Endothelial cell of umbilical vein (primary cell): Measurements from ENCODE around the gene PLEKHH3. TPM values are rescaled to one million over a fixed set of nuclear protein-coding genes. Genes with fewer than 3 reads are reported as not detected.

Source experiments
- BruUV-seq: library from RNA; stranded (reverse); fragments of 400-500 nt; replicated peaks from 2 replicates; lab custom pipeline; 2021; lab: Mats Ljungman, UMichigan
- CTCF ChIA-PET: fragments of 300-600, 350-600 bp; sonication (Branson Sonifier 250); formaldehyde crosslinking; loops from one replicate; lab custom pipeline; 2021; ENCODE audit warnings: antibody characterized with exemption, inconsistent platforms; lab: Charles Lee
- POLR2A ChIA-PET: fragments of 300-600, 350-600 bp; sonication (Branson Sonifier 250); formaldehyde crosslinking; loops from one replicate; lab custom pipeline; 2021; ENCODE audit warnings: antibody characterized with exemption, inconsistent platforms; lab: Charles Lee
- DNase-seq: peaks from one replicate; pipeline ENCODE4 v3.0.0-alpha.2; 2011; ENCODE audit warnings: low read depth, low spot score
- FAIRE-seq: peaks from 2 replicates; lab custom pipeline; 2011; peaks lifted over from hg19 to GRCh38; lab: Jason Lieb, UNC
- H2AFZ ChIP-seq: 2 replicates; pipeline ENCODE4 v1.6.0; 2012; ENCODE audit warnings: low read depth, low read length, control low read depth, inconsistent platforms
- H3K27ac ChIP-seq: 2 replicates; pipeline ENCODE4 v1.5.1; 2011; ENCODE audit warnings: low read depth, mild to moderate bottlenecking, control low read depth, low read length, moderate library complexity; ENCODE audit not compliant: insufficient read depth
- H3K27me3 ChIP-seq, 2 experiments: 2 replicates each; pipeline versions ENCODE4 v1.6.0 to v1.6.1; 2011; ENCODE audit warnings: low read length in 2 of 2, mixed read lengths in 1 of 2; ENCODE audit not compliant: control insufficient read depth in 2 of 2, insufficient read depth in 2 of 2
- H3K36me3 ChIP-seq, 2 experiments: 2 replicates in 1 of 2; 3 replicates in 1 of 2; pipeline ENCODE4 v1.5.1; 2011; ENCODE audit warnings: low read length in 2 of 2, mild to moderate bottlenecking in 1 of 2, moderate library complexity in 1 of 2; ENCODE audit not compliant: control insufficient read depth in 2 of 2, insufficient read depth in 2 of 2; ENCODE audit errors: extremely low read depth in 1 of 2
- H3K4me1 ChIP-seq: 3 replicates; pipeline ENCODE4 v1.5.1; 2011; ENCODE audit warnings: mild to moderate bottlenecking, low read length; ENCODE audit not compliant: control insufficient read depth, insufficient read depth; ENCODE audit errors: extremely low read depth
- H3K4me2 ChIP-seq: 2 replicates; pipeline ENCODE4 v1.6.1; 2011; ENCODE audit warnings: low read length, control low read depth, mixed read lengths; ENCODE audit not compliant: insufficient read depth
- H3K4me3 ChIP-seq, 3 experiments: fragments of 200-600 bp in 1 of 3; sonication (generic), shearing (Covaris generic) in 1 of 3; replicated peaks in 1 of 3; 2 replicates each; pipeline ENCODE4 v1.5.1; 2011 to 2016; ENCODE audit warnings: control low read depth in 3 of 3, low read length in 3 of 3, mild to moderate bottlenecking in 2 of 3, inconsistent platforms in 1 of 3, low read depth in 1 of 3, moderate library complexity in 1 of 3; ENCODE audit not compliant: insufficient read depth in 1 of 3
- H3K79me2 ChIP-seq: 2 replicates; pipeline ENCODE4 v1.6.0; 2012; ENCODE audit warnings: low read length, inconsistent platforms; ENCODE audit not compliant: control insufficient read depth, insufficient read depth
- H3K9ac ChIP-seq: replicated peaks from 2 replicates; pipeline ENCODE3; 2011; ENCODE audit warnings: low read length, control low read depth; ENCODE audit not compliant: insufficient read depth; ENCODE audit errors: extremely low read depth
- H3K9me1 ChIP-seq: replicated peaks from 3 replicates; pipeline ENCODE4 v1.6.0; 2011; ENCODE audit warnings: mild to moderate bottlenecking, low read length; ENCODE audit not compliant: control insufficient read depth, insufficient read depth; ENCODE audit errors: extremely low read depth
- H3K9me3 ChIP-seq: replicated peaks from 2 replicates; pipeline ENCODE4 v1.5.1; 2012; ENCODE audit warnings: low read length, inconsistent platforms; ENCODE audit not compliant: control insufficient read depth, insufficient read depth
- H4K20me1 ChIP-seq: replicated peaks from 2 replicates; pipeline ENCODE3; 2011; ENCODE audit warnings: mild to moderate bottlenecking, low read length; ENCODE audit not compliant: control insufficient read depth, insufficient read depth; ENCODE audit errors: extremely low read depth
- CTCF ChIP-seq, 2 donors: IDR thresholded peaks; 1 replicate in 1 of 2; 2 replicates in 1 of 2; pipeline ENCODE4 v1.5.1; 2011; ENCODE audit warnings: low read length in 2 of 2, mild to moderate bottlenecking in 2 of 2, moderate library complexity in 2 of 2, control low read depth in 1 of 2, inconsistent platforms in 1 of 2, low read depth in 1 of 2; ENCODE audit not compliant: insufficient read depth in 1 of 2; ENCODE audit errors: extremely low read depth in 1 of 2
- EZH2 ChIP-seq: IDR thresholded peaks from 2 replicates; pipeline ENCODE4 v1.6.1; 2012; ENCODE audit warnings: borderline replicate concordance, low read depth, mild to moderate bottlenecking, moderate library complexity, low read length, inconsistent platforms; ENCODE audit not compliant: severe bottlenecking
- FOS ChIP-seq: IDR thresholded peaks from 2 replicates; pipeline ENCODE4 v1.6.1; 2011; ENCODE audit warnings: mild to moderate bottlenecking, low read length, moderate library complexity, borderline replicate concordance; ENCODE audit not compliant: insufficient read depth
- GATA2 ChIP-seq: IDR thresholded peaks from 2 replicates; pipeline ENCODE4 v1.7.0; 2011; ENCODE audit warnings: low read depth, mild to moderate bottlenecking, moderate library complexity, mixed read lengths, low read length; ENCODE audit not compliant: insufficient read length, insufficient read depth
- JUN ChIP-seq: IDR thresholded peaks from 2 replicates; pipeline ENCODE4 v1.6.1; 2011; ENCODE audit warnings: borderline replicate concordance, low read depth; ENCODE audit not compliant: insufficient read length, insufficient read depth
- MAX ChIP-seq: IDR thresholded peaks from 2 replicates; pipeline ENCODE4 v1.6.1; 2011; ENCODE audit not compliant: insufficient read depth, insufficient read length
- MYC ChIP-seq: IDR thresholded peaks from one replicate; pipeline ENCODE4 v1.6.1; 2011; ENCODE audit warnings: mild to moderate bottlenecking, low read depth, low read length
- POLR2A ChIP-seq: IDR thresholded peaks from 2 replicates; pipeline ENCODE4 v1.6.1; 2012; ENCODE audit warnings: low read depth, mild to moderate bottlenecking, control low read depth, low read length
- POLR2AphosphoS5 ChIP-seq: IDR thresholded peaks from 2 replicates; pipeline ENCODE4 v1.6.1; 2012; ENCODE audit warnings: low read depth, mild to moderate bottlenecking, control low read depth, low read length, moderate library complexity; ENCODE audit not compliant: insufficient read depth
- dilution Hi-C: fragments of 300-500 bp; cut with MboI; formaldehyde crosslinking; loops from one replicate; pipeline ENCODE4 v1.15.0; 2019; ENCODE audit warnings: low sequenced_read_pairs; ENCODE audit not compliant: extremely low pct_ligation_motif_present
- intact Hi-C: fragments of 100-400 bp; cut with micrococcal nuclease; formaldehyde crosslinking; loops from one replicate; pipeline ENCODE4 v1.10.0; 2022
- polyA plus RNA-seq, 4 experiments: library from polyadenylated mRNA; depleted of rRNA in 3 of 4; stranded (reverse) in 3 of 4; unstranded in 1 of 4; fragments of >200 nt; gene quantifications; 2 replicates each; pipeline versions ENCODE4 v1.2.1 to v1.2.3, GENCODE V29; 2011 to 2012; ENCODE audit warnings: missing spikeins in 1 of 4
- total RNA-seq: library from RNA; stranded (reverse); gene quantifications from 2 replicates; pipeline ENCODE4 v1.2.3, GENCODE V29; 2021

PLEKHH3 gene
- total and polyA plus RNA-seq, 2 donors (not counting 3 experiments of a cell fraction or from before 2014, with no cell fraction given): 5.4 to 11.3 TPM

GRCh38 chr17:42687707-42688320 is 11.0 kb upstream of the PLEKHH3 start:
- H3K9me3 ChIP-seq: no peaks in the 10 kb centered on the region
- no peak overlapping the region for H2AFZ ChIP-seq
- ChIA-PET CTCF (no interaction called here), POLR2A (no interaction called here)
- H3K27ac ChIP-seq: no peak overlapping the region
- intact Hi-C loops: no loop called here
- no TSS peak for BruUV-seq
- H3K9ac ChIP-seq: no peak overlapping the region
- peaks cover 6% of the 10 kb centered on the region for H3K4me1 ChIP-seq
- no peaks in the 10 kb centered on the region for H4K20me1 ChIP-seq
- H3K4me3 ChIP-seq: no peak overlapping the region
- FAIRE-seq (no peak), DNase-seq (no peak)
- no peaks in the 10 kb centered on the region for H3K79me2 ChIP-seq
- no peaks in the 10 kb centered on the region for H3K9me1 ChIP-seq
- dilution Hi-C loops: no loop called here
- no peak overlapping the region for H3K4me2 ChIP-seq
- no peaks in the 10 kb centered on the region for H3K36me3 ChIP-seq
- H3K27me3 ChIP-seq: peaks cover 0 to 20% of the 10 kb centered on the region in 2 experiments
- TF ChIP-seq POLR2A: no peak
- TF ChIP-seq GATA2: no peak
- TF ChIP-seq FOS: no peak
- no peak for TF ChIP-seq CTCF (IDR thresholded peaks at IDR 0.05; ENCODE audit: extremely low read depth in 1 of 2, insufficient read depth in 1 of 2, low read depth in 1 of 2, low read length in 2 of 2)
- no peak for TF ChIP-seq JUN
- no peak for TF ChIP-seq POLR2AphosphoS5
- no peak for TF ChIP-seq EZH2
- no peak for TF ChIP-seq MYC
- TF ChIP-seq MAX: no peak
